GM21423 (cell line): ENCODE measurements around the gene NSG2.
"Not testable (repeated sequence)": the region's sequence is repeated elsewhere in the genome, so short reads cannot be mapped to it uniquely, and the experiment has no call there.

ENCODE experiments used
- ATAC-seq: cut with Tn5 transposase; IDR thresholded peaks from one replicate; pipeline ENCODE4 v1.9.1; 2021; ENCODE audit warnings: mild to moderate bottlenecking, moderate library complexity; ENCODE audit not compliant: unreplicated experiment

NSG2 gene

GRCh38 chr5:174098694-174099093 lies 53.2 kb downstream of the NSG2 start:
- ATAC-seq: no peak

GRCh38 chr5:174100490-174100889 lies 55.0 kb downstream of the NSG2 start:
- ATAC-seq: no peak

- no peak for ATAC-seq
Observed at GRCh38 chr5:174101195-174101730, 55.8 kb downstream of the NSG2 start.

- not testable (repeated sequence) for ATAC-seq
Observed at GRCh38 chr5:174102574-174102973, 57.1 kb downstream of the NSG2 start.

GRCh38 chr5:174106997-174107655 lies 61.6 kb downstream of the NSG2 start:
- no peak for ATAC-seq

GRCh38 chr5:174108745-174109144 lies 63.2 kb downstream of the NSG2 start:
- ATAC-seq: no peak

- ATAC-seq: no peak
Observed at GRCh38 chr5:174109698-174110260, 64.3 kb downstream of the NSG2 start.

GRCh38 chr5:174110310-174110709 lies 64.8 kb downstream of the NSG2 start:
- no peak for ATAC-seq

GRCh38 chr5:174111287-174111973 lies 65.9 kb downstream of the NSG2 start:
- no peak for ATAC-seq

- no peak for ATAC-seq
Observed at GRCh38 chr5:174115226-174115625, 69.7 kb downstream of the NSG2 start.

GRCh38 chr5:174118823-174119467 lies 73.4 kb downstream of the NSG2 start:
- ATAC-seq: no peak

- ATAC-seq: no peak
Observed at GRCh38 chr5:174119468-174119881, 74.0 kb downstream of the NSG2 start.

- ATAC-seq: no peak
Observed at GRCh38 chr5:174120401-174121005, 75.0 kb downstream of the NSG2 start.

- ATAC-seq: no peak
Observed at GRCh38 chr5:174134545-174134944, 89.0 kb downstream of the NSG2 start.

- no peak for ATAC-seq
Observed at GRCh38 chr5:174139623-174140022, 94.1 kb downstream of the NSG2 start.

GRCh38 chr5:174140452-174141020 lies 95.0 kb downstream of the NSG2 start:
- ATAC-seq: no peak

- ATAC-seq: no peak
Observed at GRCh38 chr5:174141398-174141797, 95.9 kb downstream of the NSG2 start.

GRCh38 chr5:174145091-174145490 lies 99.6 kb downstream of the NSG2 start:
- ATAC-seq: no peak

- no peak for ATAC-seq
Observed at GRCh38 chr5:174145821-174146220, 100.3 kb downstream of the NSG2 start.

GRCh38 chr5:174146556-174146955 lies 101.0 kb downstream of the NSG2 start:
- no peak for ATAC-seq

GRCh38 chr5:174147012-174147411 lies 101.5 kb downstream of the NSG2 start:
- not testable (repeated sequence) for ATAC-seq
